Stimulated activated naive B cell treated with anti-CD40 and anti-IgM and Interleukin-4, amounts not matched to agents 10 μg/mL and 1 μg/mL and 100 μg/mL, for 72 hours (primary cell): Measurements from ENCODE around the gene EIF2S1.
"Not testable (repeated sequence)": the region's sequence is repeated elsewhere in the genome, so short reads cannot be mapped to it uniquely, and the experiment has no call there.

Experiments used
- ATAC-seq, 2 donors: fragments of 150-1000 bp; cut with Tn5 transposase; replicated peaks; 2 replicates each; pipeline ENCODE4 v1.10.0; 2021; ENCODE audit warnings: moderate library complexity in 1 of 2
- DNase-seq: peaks from one replicate; pipeline ENCODE4 v3.0.0; 2021
- H3K27ac Mint-ChIP-seq: one replicate; pipeline ENCODE4 v1.8.0; 2022; ENCODE audit warnings: mild to moderate bottlenecking, mixed read lengths
- H3K27me3 Mint-ChIP-seq, 2 donors: one replicate each; pipeline ENCODE4 v1.8.0; 2022; ENCODE audit warnings: mixed read lengths in 2 of 2
- H3K36me3 Mint-ChIP-seq, 2 donors: one replicate each; pipeline ENCODE4 v1.8.0; 2022; ENCODE audit warnings: mixed read lengths in 2 of 2, mild to moderate bottlenecking in 1 of 2
- H3K4me1 Mint-ChIP-seq, 2 donors: one replicate each; pipeline ENCODE4 v1.8.0; 2022; ENCODE audit warnings: mixed read lengths in 2 of 2, mild to moderate bottlenecking in 1 of 2
- H3K4me3 Mint-ChIP-seq, 2 donors: one replicate each; pipeline ENCODE4 v1.8.0; 2022; ENCODE audit warnings: mild to moderate bottlenecking in 2 of 2, mixed read lengths in 2 of 2, moderate library complexity in 1 of 2
- H3K9me3 Mint-ChIP-seq, 2 donors: one replicate each; pipeline ENCODE4 v1.8.0; 2022; ENCODE audit warnings: mixed read lengths in 2 of 2, mild to moderate bottlenecking in 1 of 2

The EIF2S1 gene

GRCh38 chr14:67389811-67390534 is 29.8 kb downstream of the EIF2S1 start:
- Mint-ChIP-seq H3K4me3 (no peak overlapping the region), H3K9me3 (no peaks in the 10 kb centered on the region), H3K4me1 (peaks cover 0 to 5% of the 10 kb centered on the region in 2 donors), H3K27me3 (peaks cover 0 to 11% of the 10 kb centered on the region in 2 donors), H3K36me3 (peaks cover 16 to 27% of the 10 kb centered on the region in 2 donors), H3K27ac (no peak overlapping the region)
- ATAC-seq (no peak), DNase-seq (no peak)

- no peak overlapping the region for H3K4me3 Mint-ChIP-seq
- H3K9me3 Mint-ChIP-seq, result no peaks in the 10 kb centered on the region
- H3K36me3 Mint-ChIP-seq, result peaks cover 11 to 19% of the 10 kb centered on the region in 2 donors
- H3K4me1 Mint-ChIP-seq, result peaks cover 0 to 5% of the 10 kb centered on the region in 2 donors
- H3K27me3 Mint-ChIP-seq, result peaks cover 0 to 11% of the 10 kb centered on the region in 2 donors
- no peak for DNase-seq
- ATAC-seq, result no peak
- no peak overlapping the region for H3K27ac Mint-ChIP-seq
These were observed 31.1 kb downstream of the EIF2S1 start for GRCh38 chr14:67391268-67391667.

- DNase-seq (no peak), ATAC-seq (no peak)
- Mint-ChIP-seq H3K4me3 (no peak overlapping the region), H3K36me3 (peaks cover 6 to 12% of the 10 kb centered on the region in 2 donors), H3K27me3 (peaks cover 0 to 14% of the 10 kb centered on the region in 2 donors), H3K9me3 (no peaks in the 10 kb centered on the region), H3K4me1 (peaks cover 0 to 5% of the 10 kb centered on the region in 2 donors), H3K27ac (no peak overlapping the region)
These were observed 32.0 kb downstream of the EIF2S1 start for GRCh38 chr14:67392123-67392522.

GRCh38 chr14:67392800-67393199 is 32.7 kb downstream of the EIF2S1 start:
- no peak overlapping the region for H3K4me3 Mint-ChIP-seq
- peaks cover 2 to 12% of the 10 kb centered on the region in 2 donors for H3K36me3 Mint-ChIP-seq
- no peak overlapping the region for H3K27ac Mint-ChIP-seq
- DNase-seq (no peak), ATAC-seq (no peak)
- H3K9me3 Mint-ChIP-seq, result no peaks in the 10 kb centered on the region
- H3K4me1 Mint-ChIP-seq, result peaks cover 0 to 5% of the 10 kb centered on the region in 2 donors
- H3K27me3 Mint-ChIP-seq, result peaks cover 0 to 14% of the 10 kb centered on the region in 2 donors

- Mint-ChIP-seq H3K27me3 (peaks cover 7 to 19% of the 10 kb centered on the region in 2 donors), H3K4me3 (no peak overlapping the region), H3K4me1 (peaks cover 0 to 5% of the 10 kb centered on the region in 2 donors), H3K9me3 (no peaks in the 10 kb centered on the region), H3K36me3 (peaks cover 2 to 12% of the 10 kb centered on the region in 2 donors), H3K27ac (no peak overlapping the region)
- DNase-seq, result no peak
- ATAC-seq, result no peak
These were observed 33.6 kb downstream of the EIF2S1 start for GRCh38 chr14:67393689-67394088.

- Mint-ChIP-seq H3K27ac (no peak overlapping the region), H3K4me1 (peaks cover 0 to 5% of the 10 kb centered on the region in 2 donors), H3K9me3 (no peaks in the 10 kb centered on the region), H3K36me3 (peaks cover 2 to 4% of the 10 kb centered on the region in 2 donors), H3K4me3 (no peak overlapping the region), H3K27me3 (peaks cover 15 to 28% of the 10 kb centered on the region in 2 donors)
- DNase-seq, result no peak
- ATAC-seq, result no peak
These were observed 35.2 kb downstream of the EIF2S1 start for GRCh38 chr14:67395086-67395875.

- Mint-ChIP-seq H3K9me3 (no peaks in the 10 kb centered on the region), H3K27ac (no peak overlapping the region), H3K36me3 (peaks cover 0 to 4% of the 10 kb centered on the region in 2 donors), H3K27me3 (peaks cover 15 to 28% of the 10 kb centered on the region in 2 donors), H3K4me3 (no peak overlapping the region), H3K4me1 (peaks cover 0 to 5% of the 10 kb centered on the region in 2 donors)
- DNase-seq (no peak), ATAC-seq (no peak)
These were observed 35.7 kb downstream of the EIF2S1 start for GRCh38 chr14:67395876-67396189.

GRCh38 chr14:67396381-67396970 is 36.3 kb downstream of the EIF2S1 start:
- Mint-ChIP-seq H3K4me3 (no peak overlapping the region), H3K4me1 (peaks cover 0 to 5% of the 10 kb centered on the region in 2 donors), H3K27ac (no peak overlapping the region), H3K27me3 (peaks cover 15 to 28% of the 10 kb centered on the region in 2 donors), H3K9me3 (no peaks in the 10 kb centered on the region), H3K36me3 (peaks cover 0 to 4% of the 10 kb centered on the region in 2 donors)
- DNase-seq (no peak), ATAC-seq (no peak)

GRCh38 chr14:67397536-67397935 is 37.4 kb downstream of the EIF2S1 start:
- ATAC-seq (no peak), DNase-seq (no peak)
- no peak overlapping the region for H3K27ac Mint-ChIP-seq
- H3K27me3 Mint-ChIP-seq, result peaks cover 15 to 23% of the 10 kb centered on the region in 2 donors
- peaks cover 0 to 4% of the 10 kb centered on the region in 2 donors for H3K36me3 Mint-ChIP-seq
- H3K9me3 Mint-ChIP-seq, result no peaks in the 10 kb centered on the region
- H3K4me1 Mint-ChIP-seq, result no peaks in the 10 kb centered on the region
- no peak overlapping the region for H3K4me3 Mint-ChIP-seq

GRCh38 chr14:67400434-67400833 is 40.3 kb downstream of the EIF2S1 start:
- H3K4me1 Mint-ChIP-seq, result no peaks in the 10 kb centered on the region
- peaks cover 17 to 21% of the 10 kb centered on the region in 2 donors for H3K27me3 Mint-ChIP-seq
- ATAC-seq (no peak), DNase-seq (no peak)
- no peak overlapping the region for H3K4me3 Mint-ChIP-seq
- H3K36me3 Mint-ChIP-seq, result no peaks in the 10 kb centered on the region
- H3K9me3 Mint-ChIP-seq, result no peaks in the 10 kb centered on the region
- H3K27ac Mint-ChIP-seq, result no peak overlapping the region

GRCh38 chr14:67405771-67406170 is 45.6 kb downstream of the EIF2S1 start:
- Mint-ChIP-seq H3K27me3 (peaks cover 9 to 17% of the 10 kb centered on the region in 2 donors), H3K36me3 (no peaks in the 10 kb centered on the region), H3K4me3 (no peak overlapping the region), H3K4me1 (peaks cover 0 to 2% of the 10 kb centered on the region in 2 donors), H3K9me3 (no peaks in the 10 kb centered on the region), H3K27ac (no peak overlapping the region)
- DNase-seq, result no peak
- no peak for ATAC-seq

- not testable (repeated sequence) for H3K9me3 Mint-ChIP-seq, H3K4me3 Mint-ChIP-seq, DNase-seq, H3K27ac Mint-ChIP-seq, ATAC-seq, H3K36me3 Mint-ChIP-seq
- H3K4me1 Mint-ChIP-seq, result peaks cover 5 to 19% of the 10 kb centered on the region in 2 donors
- H3K27me3 Mint-ChIP-seq, result peaks cover 21 to 37% of the 10 kb centered on the region in 2 donors
These were observed 48.1 kb downstream of the EIF2S1 start for GRCh38 chr14:67408122-67408801.

- H3K36me3 Mint-ChIP-seq, result no peaks in the 10 kb centered on the region
- H3K27ac Mint-ChIP-seq, result no peak overlapping the region
- peaks cover 10 to 26% of the 10 kb centered on the region in 2 donors for H3K4me1 Mint-ChIP-seq
- ATAC-seq, result no peak
- H3K27me3 Mint-ChIP-seq, result peaks cover 21 to 37% of the 10 kb centered on the region in 2 donors
- no peaks in the 10 kb centered on the region for H3K9me3 Mint-ChIP-seq
- DNase-seq, result no peak
- H3K4me3 Mint-ChIP-seq, result no peak overlapping the region
These were observed 49.3 kb downstream of the EIF2S1 start for GRCh38 chr14:67409461-67409860.

GRCh38 chr14:67410313-67410712 is 50.2 kb downstream of the EIF2S1 start:
- ATAC-seq (no peak), DNase-seq (no peak)
- Mint-ChIP-seq H3K4me3 (no peak overlapping the region), H3K9me3 (no peaks in the 10 kb centered on the region), H3K27ac (no peak overlapping the region), H3K36me3 (no peaks in the 10 kb centered on the region), H3K27me3 (peaks cover 21 to 36% of the 10 kb centered on the region in 2 donors), H3K4me1 (peaks cover 10 to 28% of the 10 kb centered on the region in 2 donors)
